WERI-Rb-1 (cell line): ENCODE measurements around the gene TPP1.

Source experiments
- DNase-seq: peaks from one replicate; pipeline ENCODE4 v3.0.0-alpha.2; 2020
- H3K27ac ChIP-seq: fragments of 250-450 bp; sonication (Bioruptor Pico); 2 replicates; pipeline ENCODE4 v1.5.1; 2020; ENCODE audit warnings: mild to moderate bottlenecking, moderate library complexity
- H3K27me3 ChIP-seq: fragments of 250-450 bp; sonication (Bioruptor Pico); 2 replicates; pipeline ENCODE4 v1.5.1; 2021; ENCODE audit warnings: mild to moderate bottlenecking, low read depth, moderate library complexity; ENCODE audit not compliant: insufficient read depth, severe bottlenecking
- H3K36me3 ChIP-seq: fragments of 250-450 bp; sonication (Bioruptor Pico); 2 replicates; pipeline ENCODE4 v1.5.1; 2020; ENCODE audit warnings: mild to moderate bottlenecking, moderate library complexity
- H3K4me3 ChIP-seq: 2 replicates; pipeline ENCODE4 v1.5.1; 2011; ENCODE audit warnings: low read depth, mild to moderate bottlenecking, control low read depth, low read length
- H3K9me3 ChIP-seq: fragments of 250-450 bp; sonication (Bioruptor Pico); 2 replicates; pipeline ENCODE4 v1.5.1; 2021; ENCODE audit warnings: mild to moderate bottlenecking, moderate library complexity; ENCODE audit not compliant: severe bottlenecking
- TF ChIP-seq, protein P1 (sequence below): IDR thresholded peaks from 2 replicates; pipeline ENCODE4 v1.5.1; 2011; ENCODE audit warnings: low read depth, mild to moderate bottlenecking, control low read depth, inconsistent platforms, low read length

The TPP1 gene

DNA sequence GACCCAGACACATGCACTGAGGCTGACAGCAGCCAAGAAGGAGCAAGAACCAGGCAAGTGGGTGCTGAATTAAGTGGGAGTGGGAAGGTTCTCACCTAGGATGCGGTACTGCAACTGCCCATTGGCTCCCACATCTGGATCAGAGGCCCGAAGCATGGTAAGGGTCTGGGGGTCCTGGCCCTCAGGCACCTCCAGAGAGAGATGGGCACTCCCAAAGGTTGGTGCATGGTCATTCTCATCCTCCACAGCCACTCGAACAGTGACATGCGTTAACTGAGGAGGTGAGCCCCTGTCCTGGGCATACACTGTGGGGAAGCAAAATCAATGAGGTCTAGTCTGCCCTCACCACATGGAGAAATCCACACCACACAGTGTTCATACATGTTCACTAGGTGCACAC is 9.3 kb upstream of the TPP1 start:
- DNase-seq = no peak
- Histone ChIP-seq H3K9me3 (no peaks in the 10 kb centered on the region), H3K27ac (no peak overlapping the region), H3K4me3 (no peak overlapping the region), H3K36me3 (peaks cover 62% of the 10 kb centered on the region), H3K27me3 (no peaks in the 10 kb centered on the region)
- TF ChIP-seq, protein P1, sequence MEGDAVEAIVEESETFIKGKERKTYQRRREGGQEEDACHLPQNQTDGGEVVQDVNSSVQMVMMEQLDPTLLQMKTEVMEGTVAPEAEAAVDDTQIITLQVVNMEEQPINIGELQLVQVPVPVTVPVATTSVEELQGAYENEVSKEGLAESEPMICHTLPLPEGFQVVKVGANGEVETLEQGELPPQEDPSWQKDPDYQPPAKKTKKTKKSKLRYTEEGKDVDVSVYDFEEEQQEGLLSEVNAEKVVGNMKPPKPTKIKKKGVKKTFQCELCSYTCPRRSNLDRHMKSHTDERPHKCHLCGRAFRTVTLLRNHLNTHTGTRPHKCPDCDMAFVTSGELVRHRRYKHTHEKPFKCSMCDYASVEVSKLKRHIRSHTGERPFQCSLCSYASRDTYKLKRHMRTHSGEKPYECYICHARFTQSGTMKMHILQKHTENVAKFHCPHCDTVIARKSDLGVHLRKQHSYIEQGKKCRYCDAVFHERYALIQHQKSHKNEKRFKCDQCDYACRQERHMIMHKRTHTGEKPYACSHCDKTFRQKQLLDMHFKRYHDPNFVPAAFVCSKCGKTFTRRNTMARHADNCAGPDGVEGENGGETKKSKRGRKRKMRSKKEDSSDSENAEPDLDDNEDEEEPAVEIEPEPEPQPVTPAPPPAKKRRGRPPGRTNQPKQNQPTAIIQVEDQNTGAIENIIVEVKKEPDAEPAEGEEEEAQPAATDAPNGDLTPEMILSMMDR = no peak

DNA sequence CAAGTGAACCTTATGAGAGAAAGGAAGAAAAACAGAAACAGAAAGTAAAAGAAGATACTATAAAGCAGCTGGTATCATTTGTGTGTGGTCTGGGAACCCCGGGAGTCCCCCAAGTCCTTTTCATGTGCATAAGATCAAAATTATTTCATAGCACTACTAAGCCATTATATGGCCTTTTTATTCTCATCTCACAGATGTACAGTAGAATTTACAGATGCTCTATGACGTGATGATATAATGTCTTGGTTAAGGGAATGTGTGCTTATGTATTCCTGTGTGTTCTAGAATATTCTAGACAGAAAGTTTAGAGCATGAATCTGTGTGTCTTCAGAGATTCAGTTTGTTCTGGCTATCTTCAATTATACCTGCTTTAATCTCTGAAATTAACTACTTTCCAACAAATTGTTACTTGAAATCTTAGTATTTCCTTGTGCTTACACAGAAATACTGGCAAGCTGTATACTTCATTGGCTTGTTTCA is 8.6 kb upstream of the TPP1 start:
- no peak for DNase-seq
- H3K27me3 ChIP-seq = no peaks in the 10 kb centered on the region
- peaks cover 62% of the 10 kb centered on the region for H3K36me3 ChIP-seq

DNA sequence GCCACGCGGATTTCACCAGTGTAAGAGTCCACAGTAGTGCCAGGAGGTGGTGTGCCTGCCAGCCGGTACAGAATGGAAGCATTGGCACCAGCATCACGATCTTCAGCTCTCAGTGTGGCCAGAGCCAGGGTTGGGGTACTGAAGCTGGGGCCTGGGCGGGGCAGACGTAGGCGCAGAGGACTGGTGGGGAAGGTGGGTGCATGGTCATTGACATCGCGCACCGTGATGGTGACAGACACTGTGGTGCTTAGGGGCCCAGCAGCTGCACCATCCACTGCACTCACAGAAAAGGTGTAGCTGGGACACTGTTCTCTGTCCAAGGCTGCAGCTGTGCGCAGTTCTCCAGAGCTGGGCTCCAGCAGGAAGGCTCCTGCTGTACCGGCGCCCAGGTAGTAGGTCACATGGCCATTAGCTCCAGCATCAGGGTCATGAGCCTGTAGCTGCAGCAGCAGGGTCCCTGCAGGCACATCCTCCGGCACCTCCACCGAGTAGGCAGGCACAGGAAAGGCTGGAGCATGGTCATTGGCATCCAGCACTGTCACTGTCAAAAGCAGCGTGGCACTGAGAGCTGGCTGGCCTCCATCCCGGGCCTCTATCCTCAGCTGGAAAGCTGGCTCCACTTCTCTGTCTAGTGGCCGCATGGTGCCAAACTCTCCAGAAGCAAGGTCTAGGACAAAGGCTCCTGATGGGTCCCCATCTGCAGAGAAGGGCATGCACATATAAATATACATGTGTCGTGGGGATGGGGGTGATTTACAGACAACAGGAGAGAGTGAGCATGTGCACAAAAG is 7.9 kb upstream of the TPP1 start:
- no peak for DNase-seq
- Histone ChIP-seq H3K36me3 (peaks cover 55% of the 10 kb centered on the region), H3K9me3 (no peaks in the 10 kb centered on the region), H3K27me3 (no peaks in the 10 kb centered on the region), H3K27ac (no peak overlapping the region), H3K4me3 (no peak overlapping the region)
- TF ChIP-seq, protein P1 = no peak

More for the DNA sequence above, 8.6 kb upstream of the TPP1 start:
- no peaks in the 10 kb centered on the region for H3K9me3 ChIP-seq
- no peak overlapping the region for H3K4me3 ChIP-seq
- no peak overlapping the region for H3K27ac ChIP-seq
- TF ChIP-seq, protein P1 = no peak

DNA sequence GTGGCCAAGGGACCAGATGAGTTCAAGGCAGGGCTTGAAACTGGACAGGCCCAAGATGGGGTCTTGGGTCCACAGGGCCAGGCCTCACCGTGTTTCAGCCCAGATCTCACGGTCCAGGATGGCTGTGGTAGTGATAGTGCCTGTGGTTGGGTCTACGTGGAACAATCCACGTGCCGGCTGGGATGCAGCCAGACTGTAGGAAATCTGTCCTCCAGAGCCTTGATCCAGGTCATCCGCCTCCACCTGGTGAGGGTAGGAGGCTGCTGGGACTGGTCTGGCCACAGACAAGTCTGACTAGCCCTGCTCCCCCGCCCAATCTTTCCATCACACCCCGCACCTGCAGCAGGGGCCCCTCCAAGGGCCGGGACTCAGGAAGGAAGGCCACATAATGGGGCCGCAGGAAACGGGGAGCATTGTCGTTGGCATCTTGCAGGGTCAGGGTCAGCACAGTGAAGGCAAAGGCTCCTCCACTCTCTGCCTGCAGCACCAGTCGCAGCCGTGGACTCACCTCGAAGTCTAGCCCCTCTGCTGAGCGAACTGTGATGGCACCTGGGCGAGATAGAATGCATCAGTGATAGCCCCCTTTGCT is 6.7 kb upstream of the TPP1 start:
- Histone ChIP-seq H3K36me3 (peaks cover 43% of the 10 kb centered on the region), H3K27me3 (no peaks in the 10 kb centered on the region), H3K4me3 (no peak overlapping the region), H3K27ac (no peak overlapping the region), H3K9me3 (no peaks in the 10 kb centered on the region)
- TF ChIP-seq, protein P1 = no peak
- no peak for DNase-seq

DNA sequence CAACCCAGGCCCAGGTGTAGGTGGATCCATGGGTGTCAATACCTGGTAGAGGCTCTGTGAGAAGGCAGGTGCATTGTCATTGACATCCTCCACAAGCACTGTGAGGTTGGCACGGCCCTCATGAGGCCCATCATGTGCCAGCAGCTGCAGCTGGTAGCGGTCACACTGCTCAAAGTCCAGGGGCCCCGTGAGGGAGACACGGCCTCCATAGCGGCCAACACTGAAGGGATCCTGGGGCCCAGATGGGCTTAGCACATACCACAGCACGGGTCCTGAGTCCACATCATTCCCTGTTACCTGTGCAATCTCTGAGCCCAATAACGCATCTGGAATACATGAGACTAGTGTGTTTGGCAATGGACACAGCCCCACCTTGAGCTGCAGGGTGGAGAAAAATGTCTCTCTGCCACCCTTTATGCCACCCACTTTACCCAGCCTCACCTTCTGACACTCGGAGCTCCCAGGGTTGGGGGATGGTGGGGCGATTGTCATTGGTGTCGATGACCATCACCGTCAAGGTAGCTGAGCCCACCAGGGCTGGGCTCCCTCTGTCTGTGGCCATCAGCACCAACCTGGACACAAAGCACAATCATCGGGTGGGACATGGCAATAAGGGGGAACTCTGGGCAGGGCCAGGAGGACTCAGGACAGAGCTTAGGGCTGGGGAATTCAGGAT is 6.1 kb upstream of the TPP1 start:
- H3K27ac ChIP-seq = no peak overlapping the region
- H3K36me3 ChIP-seq = peaks cover 39% of the 10 kb centered on the region
- DNase-seq = no peak
- no peak overlapping the region for H3K4me3 ChIP-seq
- TF ChIP-seq, protein P1 = no peak
- no peaks in the 10 kb centered on the region for H3K27me3 ChIP-seq
- no peaks in the 10 kb centered on the region for H3K9me3 ChIP-seq
